NCI-H1105 treated with DMSO at 0.1 percent for 48 hours (cell line): ENCODE measurements around the gene ROR1.
"Not testable (repeated sequence)": the region's sequence is repeated elsewhere in the genome, so short reads cannot be mapped to it uniquely, and the experiment has no call there.

Experiments
- DNase-seq: peaks from one replicate; lab custom pipeline; 2025; lab: John Stamatoyannopoulos, UW

The ROR1 gene

DNA sequence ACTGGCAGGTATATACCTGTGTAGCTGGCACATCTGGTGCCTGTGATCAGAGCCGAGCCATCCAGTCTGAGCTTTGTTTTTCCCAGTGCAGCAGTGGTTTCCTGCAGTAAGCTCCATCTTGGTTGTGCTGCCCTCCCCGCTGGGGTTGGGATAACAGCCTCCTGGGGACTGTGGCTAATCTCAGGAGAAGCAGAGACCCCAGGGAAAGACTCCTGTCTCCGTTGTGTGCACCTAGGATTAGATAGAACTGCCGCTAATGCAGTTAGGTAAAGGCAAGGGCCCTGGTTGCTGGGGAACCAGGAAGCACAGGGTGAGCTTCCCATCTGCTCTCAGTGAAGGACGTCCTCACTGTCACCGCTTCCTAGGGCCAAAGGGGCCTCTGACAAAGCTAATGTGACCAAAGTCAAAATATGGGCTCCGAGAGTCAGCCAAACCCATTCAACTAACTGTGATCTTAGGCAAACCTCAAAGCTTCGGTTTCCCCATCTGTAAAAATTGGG is 20.0 kb downstream of the ROR1 start:
- DNase-seq: no peak

DNA sequence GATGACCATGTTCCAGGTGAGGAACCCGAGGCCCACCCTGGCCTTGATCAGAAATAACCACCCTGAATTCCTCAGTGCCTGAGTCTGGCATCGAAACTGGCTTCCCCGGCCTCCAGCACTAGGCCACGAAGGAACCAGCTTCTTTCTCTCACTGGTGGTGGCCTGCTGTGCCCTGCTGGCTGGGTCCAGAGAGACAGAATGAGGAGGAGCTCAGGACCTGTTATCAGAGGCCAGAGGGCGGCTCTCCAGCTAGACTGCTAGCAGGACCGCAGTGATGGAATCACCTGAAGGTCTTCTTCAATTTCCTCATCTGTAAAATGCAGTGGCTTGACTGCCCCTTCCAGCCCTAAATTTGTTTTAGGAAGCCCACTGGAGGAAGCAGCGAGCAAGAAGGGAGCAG is 20.5 kb downstream of the ROR1 start:
- DNase-seq: no peak

GRCh38 chr1:63794939-63795378 is 21.1 kb downstream of the ROR1 start:
- no peak for DNase-seq

DNA sequence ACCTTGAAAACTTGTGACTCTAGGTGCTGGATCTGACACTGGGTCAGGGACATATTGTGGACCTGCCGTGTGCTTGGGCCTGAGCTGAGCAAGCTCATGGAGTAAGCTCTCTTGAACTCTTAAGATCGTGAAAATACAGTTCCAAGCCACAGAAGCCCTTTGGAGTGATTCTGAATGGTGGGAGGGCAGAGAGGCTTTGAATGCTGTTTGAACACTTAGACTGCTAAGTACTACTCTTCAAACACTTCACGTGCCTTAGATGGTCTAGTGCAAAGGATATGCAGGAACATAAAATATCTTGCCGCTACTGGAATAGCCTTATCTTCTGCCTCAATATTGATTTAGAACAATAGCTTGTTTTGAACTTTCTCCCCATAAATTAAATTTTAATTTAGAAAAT is 21.6 kb downstream of the ROR1 start:
- no peak for DNase-seq

DNA sequence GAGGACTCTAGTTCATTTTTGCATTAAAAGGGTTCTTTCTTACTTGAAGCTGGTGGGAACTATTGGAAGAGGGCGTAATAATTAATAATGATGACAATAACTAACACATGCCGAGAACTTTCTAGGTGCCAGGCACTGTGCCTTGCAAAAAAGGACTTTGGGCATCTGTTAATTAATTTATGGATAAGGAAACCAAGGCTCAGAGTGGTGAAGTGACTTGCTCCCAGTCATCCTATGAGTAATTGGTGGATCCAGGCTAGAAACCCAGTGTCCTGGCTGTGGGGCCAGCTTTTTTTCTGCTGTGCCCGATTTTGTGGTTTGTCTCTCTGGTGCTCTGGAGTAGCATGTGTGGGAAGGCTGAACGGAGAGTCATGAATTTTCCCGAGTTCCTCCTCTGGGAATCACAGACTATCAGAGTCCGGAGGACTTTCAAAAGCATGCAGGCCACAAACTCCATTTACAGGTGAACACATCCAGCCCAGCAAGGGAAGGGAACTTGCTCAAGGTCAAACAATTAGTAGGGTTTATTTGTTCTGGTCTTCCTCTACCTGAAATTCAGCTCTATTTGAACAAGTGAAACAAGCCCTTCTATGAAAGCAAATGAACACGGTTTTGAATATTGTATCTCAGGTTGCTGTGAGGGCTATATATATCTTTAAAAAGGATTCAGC is 23.4 kb downstream of the ROR1 start:
- DNase-seq: no peak

GRCh38 chr1:63798284-63798683 is 24.5 kb downstream of the ROR1 start:
- DNase-seq: no peak

DNA sequence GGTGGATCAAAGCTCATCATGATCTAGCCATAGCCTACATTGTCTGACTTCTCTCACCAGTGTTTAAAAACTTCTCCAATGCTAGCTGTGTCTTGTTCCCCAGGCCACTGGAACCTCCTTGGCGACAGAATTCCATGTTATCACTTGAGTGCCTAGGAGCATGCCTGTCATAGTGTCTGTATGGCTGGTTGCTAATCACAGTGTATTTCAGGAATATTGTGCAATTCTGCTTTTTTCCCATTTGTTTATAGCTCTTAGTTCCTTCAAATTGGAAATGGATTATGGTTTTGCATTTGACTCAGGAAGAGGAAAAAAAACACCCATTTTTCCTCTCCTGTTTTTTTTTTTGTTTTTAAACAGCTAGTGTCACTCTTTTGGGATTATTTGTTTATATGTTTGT is 25.5 kb downstream of the ROR1 start:
- no peak for DNase-seq

DNA sequence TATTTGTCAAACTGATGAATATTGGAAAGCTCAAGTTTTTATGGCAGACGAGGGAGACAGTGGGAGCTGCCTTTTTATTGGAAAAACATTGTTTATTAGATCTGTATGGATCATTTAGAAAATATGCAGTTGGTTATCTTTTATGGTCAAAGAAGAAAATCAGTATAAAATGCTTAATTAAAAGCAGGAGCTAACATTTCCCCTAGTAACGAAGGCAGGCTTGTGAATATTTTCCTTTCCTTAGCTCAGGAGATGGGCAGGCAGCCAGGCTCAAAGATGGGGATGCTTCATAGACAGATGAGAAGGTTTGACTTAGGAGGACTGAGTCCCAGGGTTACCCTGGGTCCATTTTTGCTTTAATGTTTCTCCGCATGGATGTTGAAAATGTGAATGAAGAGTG is 26.0 kb downstream of the ROR1 start:
- DNase-seq: no peak

DNA sequence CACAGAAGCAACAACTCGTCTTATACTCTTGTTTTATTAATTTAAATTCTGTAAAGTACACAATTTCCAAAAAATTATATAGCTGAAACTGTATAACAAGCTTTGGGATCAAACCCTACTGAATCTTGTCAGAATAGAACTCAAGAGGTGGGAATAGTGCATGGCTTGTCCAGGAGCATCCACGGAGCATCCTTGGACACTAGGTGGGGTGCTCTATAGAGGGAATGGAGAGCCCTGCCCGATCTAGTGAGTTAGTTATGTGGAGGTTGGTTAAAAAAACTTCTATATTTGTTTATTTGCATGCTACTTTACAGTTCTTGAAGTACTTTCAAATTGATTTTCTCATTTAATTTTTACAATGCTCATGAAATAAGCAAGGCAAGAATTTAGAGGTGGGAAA is 28.3 kb downstream of the ROR1 start:
- DNase-seq: no peak

GRCh38 chr1:63804829-63805484 is 31.1 kb downstream of the ROR1 start:
- DNase-seq: no peak

DNA sequence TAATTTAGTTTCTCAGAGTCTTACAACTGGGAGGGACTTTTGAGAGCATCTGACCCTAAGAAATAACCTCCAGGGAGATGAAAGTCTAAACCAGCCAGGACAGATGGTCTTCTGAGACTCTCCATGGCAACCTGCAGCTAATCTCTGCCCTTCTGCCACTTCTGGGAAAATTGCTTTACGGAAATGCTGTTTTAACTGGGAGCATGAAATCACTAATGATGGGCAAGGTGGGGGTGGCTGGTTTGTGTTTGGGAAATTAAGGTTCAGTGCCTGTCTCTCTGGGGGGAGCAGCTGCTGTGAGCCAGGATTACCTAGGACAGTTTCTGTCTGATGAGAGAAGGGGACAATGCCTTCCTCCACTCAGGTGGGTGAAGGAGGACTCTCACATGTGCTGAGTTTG is 33.2 kb downstream of the ROR1 start:
- DNase-seq: no peak

DNA sequence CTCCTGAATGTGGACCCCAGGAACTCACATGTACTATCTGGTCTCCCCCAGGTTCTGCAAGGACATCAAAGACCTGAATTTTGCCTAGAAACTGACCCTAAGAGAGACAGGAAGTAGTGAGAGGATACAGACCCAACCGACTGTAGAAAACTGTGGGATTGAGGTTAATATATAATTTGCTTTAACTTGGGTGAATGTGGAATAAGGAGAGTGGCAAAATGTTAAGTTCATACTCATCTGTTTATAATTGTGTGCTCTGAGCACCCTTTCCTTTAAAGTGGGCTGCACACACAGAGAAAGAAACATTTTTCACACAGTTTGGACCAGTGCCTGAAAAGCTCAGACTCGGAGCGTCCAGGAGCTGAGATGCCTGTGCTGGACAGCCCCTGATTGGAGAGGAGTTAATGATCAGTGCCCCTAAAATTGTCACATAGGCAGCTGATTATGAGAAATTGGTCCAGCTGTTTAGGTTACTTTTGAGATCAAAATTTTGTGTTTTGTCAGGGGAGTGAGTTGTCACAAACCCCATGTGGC is 37.2 kb downstream of the ROR1 start:
- DNase-seq: no peak

DNA sequence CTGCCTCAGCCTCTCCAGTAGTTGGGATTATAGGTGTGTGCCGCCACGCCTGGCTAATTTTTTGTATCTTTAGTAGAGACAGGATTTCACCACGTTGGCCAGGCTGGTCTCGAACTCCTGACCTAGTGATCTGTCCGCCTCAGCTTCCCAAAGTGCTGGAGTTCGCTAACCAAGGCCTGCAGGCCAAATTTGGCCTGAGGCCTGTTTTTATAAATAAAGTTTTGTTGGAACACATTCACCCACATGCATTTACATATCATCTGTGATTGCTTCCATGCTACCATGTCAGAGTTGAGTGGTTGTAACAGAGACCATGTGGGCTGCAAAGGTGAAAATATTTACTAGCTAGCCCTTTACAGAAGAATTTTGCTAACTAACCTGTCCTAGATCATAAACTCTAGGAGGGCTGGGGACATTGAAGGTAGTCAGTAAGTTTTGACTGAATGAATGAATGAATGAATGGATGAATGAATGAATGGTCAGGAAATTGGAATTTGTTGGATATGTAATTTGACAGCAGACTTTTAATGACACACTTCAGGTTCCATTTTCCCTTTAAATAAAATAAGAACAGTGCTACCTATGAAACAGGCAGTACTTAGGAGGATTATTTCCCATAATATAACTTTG is 38.4 kb downstream of the ROR1 start:
- no peak for DNase-seq

DNA sequence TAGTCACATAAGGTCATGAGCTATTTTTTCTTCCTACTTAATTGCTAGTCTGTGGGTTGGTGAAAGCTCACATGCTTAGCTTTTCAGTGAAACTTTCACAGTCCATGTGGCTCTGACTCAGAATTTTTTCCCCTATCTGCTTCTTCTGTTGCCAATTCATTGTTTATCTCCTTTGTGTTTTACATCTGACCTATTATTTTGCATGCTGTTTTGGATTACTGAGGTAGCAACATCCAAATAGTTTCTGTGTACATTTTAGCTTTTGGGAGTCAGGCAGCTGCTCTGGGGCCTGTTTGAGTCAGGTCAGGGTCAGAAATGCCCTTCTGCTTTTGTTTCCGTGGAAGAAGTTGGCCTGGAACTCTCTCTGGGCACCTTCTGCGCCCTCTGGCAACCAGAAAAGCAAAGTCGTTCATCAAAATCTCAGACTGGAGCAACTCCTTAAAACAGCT is 40.0 kb downstream of the ROR1 start:
- DNase-seq: no peak

DNA sequence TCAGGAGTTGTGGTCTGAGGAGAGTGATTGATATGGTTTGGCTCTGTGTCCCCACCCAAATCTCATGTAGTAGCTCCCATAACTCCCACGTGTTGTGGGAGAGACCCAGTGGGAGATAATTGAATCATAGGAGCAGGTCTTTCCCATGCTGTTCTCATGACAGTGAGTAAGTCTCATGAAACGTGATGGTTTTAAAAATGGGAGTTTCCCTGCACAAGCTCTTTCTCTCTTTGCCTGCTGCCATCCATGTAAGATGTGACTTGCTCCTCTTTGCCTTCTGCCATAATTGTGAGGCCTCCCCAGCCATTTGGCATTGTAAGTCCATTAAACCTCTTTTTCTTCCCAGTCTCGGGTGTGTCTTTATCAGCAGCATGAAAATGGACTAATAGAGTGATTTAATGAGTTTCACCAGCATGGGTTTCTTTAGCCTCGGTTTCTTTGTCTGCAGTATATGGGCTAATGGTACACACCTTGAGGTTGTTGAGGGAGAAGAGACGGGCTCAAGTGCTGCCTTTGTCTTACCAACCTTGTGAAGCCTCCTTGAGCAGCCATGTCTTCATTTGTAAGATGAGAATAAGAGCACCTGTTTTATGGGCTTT is 42.5 kb downstream of the ROR1 start:
- not testable (repeated sequence) for DNase-seq

DNA sequence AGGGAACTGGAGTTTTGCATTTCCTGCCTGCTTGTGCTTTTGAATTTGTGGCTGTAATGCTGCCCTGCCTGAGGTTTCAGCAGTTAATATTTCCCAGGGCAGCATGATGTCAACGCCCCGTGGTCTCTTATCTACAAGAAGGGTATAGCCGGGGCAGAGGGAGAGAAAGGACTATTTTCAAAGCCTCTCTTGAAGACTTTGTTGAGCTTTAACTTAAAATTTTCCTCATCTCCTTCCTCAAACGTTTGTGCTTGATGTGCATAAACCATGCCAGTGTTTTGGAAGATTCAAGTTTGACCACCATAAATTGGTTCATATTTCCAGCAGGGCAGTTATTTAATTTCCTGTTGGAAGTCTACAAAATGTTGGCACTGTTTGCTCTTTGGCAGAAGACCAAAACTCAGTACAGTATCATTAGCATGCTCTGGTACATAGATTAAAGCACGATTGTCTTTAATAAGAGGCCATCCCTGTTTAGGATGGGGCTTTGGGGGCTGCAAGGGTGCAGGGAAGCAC is 43.4 kb downstream of the ROR1 start:
- DNase-seq: peak; percentile 86

- DNase-seq: no peak
These were observed 43.9 kb downstream of the ROR1 start for GRCh38 chr1:63817700-63818099.

- DNase-seq: no peak
These were observed 44.9 kb downstream of the ROR1 start for GRCh38 chr1:63818567-63819325.

GRCh38 chr1:63819795-63820194 is 46.0 kb downstream of the ROR1 start:
- no peak for DNase-seq

DNA sequence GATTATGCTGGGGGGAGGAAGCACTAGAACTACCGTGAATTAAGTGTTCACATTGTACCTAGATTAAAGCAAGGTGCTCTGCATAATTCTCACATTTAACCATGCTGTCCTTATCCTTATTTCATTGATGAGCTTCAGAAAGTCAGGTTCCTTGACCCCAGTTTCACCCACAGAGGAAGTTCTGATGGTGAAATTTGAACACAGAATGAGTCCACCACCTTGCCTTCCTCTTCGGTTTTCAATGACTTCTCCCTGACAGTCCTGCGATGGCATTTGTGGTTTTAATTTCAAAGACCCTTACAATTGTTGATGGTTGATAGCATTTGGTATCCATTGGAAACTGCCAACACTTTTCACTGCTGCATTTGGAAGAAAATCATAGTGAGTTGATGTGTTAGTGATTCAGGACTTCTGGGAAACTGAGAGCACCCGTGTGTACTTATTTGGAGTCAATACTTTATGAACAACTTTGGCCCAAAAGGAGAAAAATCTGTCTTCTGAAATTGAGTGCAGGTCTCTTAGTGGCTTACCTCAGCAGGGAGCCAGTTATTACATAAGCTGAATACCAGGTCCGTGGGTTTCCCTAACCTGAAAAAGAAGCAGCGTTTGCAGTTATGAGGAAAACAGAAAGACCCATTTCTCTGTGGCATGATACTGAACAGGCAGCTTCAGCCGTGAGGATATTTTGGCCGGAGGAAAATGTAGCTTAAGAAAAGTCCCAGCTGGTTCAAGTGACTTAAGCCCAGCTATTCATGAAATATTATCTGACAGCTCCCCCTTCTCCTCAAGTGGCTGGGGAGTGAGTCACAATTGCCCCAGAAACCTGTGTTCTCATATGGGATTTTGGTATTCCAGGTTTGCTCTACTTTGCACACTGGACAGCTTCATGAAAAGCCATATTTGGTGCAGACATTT is 47.5 kb downstream of the ROR1 start:
- no peak for DNase-seq
